WTC11 (cell line): ENCODE results near the gene MYO9A. TPM values are rescaled to one million over a fixed set of nuclear protein-coding genes. Genes with fewer than 3 reads are reported as not detected.

Experiments
- ATAC-seq: fragments of 200-7000 bp; cut with Tn5 transposase; 2 replicates; pipeline ENCODE4 v1.10.0; 2021; ENCODE audit warnings: mild to moderate bottlenecking, moderate library complexity
- CTCF ChIA-PET: fragments of 300-600 bp; sonication (Branson Sonifier 250); formaldehyde crosslinking; loops from one replicate; lab custom pipeline; 2021; ENCODE audit warnings: antibody characterized with exemption; lab: Charles Lee
- POLR2A ChIA-PET: fragments of 350-600 bp; sonication (Branson Sonifier 250); formaldehyde crosslinking; loops from one replicate; lab custom pipeline; 2021; ENCODE audit warnings: antibody characterized with exemption; lab: Charles Lee
- DNase-seq: peaks from one replicate; pipeline ENCODE4 v3.0.0; 2021; ENCODE audit warnings: low spot score
- H3K27ac Mint-ChIP-seq: 2 replicates; pipeline ENCODE4 v1.8.0; 2021; ENCODE audit warnings: mixed read lengths
- H3K27me3 Mint-ChIP-seq: 2 replicates; pipeline ENCODE4 v1.8.0; 2021; ENCODE audit warnings: low read depth, mild to moderate bottlenecking, moderate library complexity, mixed read lengths
- H3K36me3 Mint-ChIP-seq: 2 replicates; pipeline ENCODE4 v1.8.0; 2021; ENCODE audit warnings: mixed read lengths
- H3K4me1 Mint-ChIP-seq: 2 replicates; pipeline ENCODE4 v1.8.0; 2022; ENCODE audit warnings: mixed read lengths
- H3K4me3 Mint-ChIP-seq: 2 replicates; pipeline ENCODE4 v1.8.0; 2021; ENCODE audit warnings: mild to moderate bottlenecking, moderate library complexity, mixed read lengths
- H3K9me3 Mint-ChIP-seq: 2 replicates; pipeline ENCODE4 v1.8.0; 2021; ENCODE audit warnings: mixed read lengths
- CREM ChIP-seq: sonication (generic); formaldehyde crosslinking; IDR thresholded peaks from 2 replicates; pipeline ENCODE4 v1.8.1; 2022; ENCODE audit warnings: mild to moderate bottlenecking, missing genetic modification reagents, moderate library complexity
- EMX1 ChIP-seq: fragments of 250-450 bp; sonication (Bioruptor Pico); IDR thresholded peaks from 2 replicates; pipeline ENCODE4 v1.8.0; 2021; ENCODE audit warnings: mild to moderate bottlenecking
- FOXP1 ChIP-seq: sonication (generic); formaldehyde crosslinking; IDR thresholded peaks from 2 replicates; pipeline ENCODE4 v1.8.0; 2022; ENCODE audit warnings: missing genetic modification reagents, mild to moderate bottlenecking, moderate library complexity, borderline replicate concordance
- HMGA2 ChIP-seq: fragments of 250-450 bp; sonication (Bioruptor Pico); IDR thresholded peaks from 2 replicates; pipeline ENCODE4 v1.4.0; 2021; ENCODE audit warnings: mild to moderate bottlenecking, moderate library complexity
- IRF2 ChIP-seq: sonication (generic); formaldehyde crosslinking; IDR thresholded peaks from 2 replicates; pipeline ENCODE4 v1.8.0; 2022; ENCODE audit warnings: low read depth, missing genetic modification reagents, borderline replicate concordance
- JAZF1 ChIP-seq: fragments of 250-450 bp; sonication (Bioruptor Pico); IDR thresholded peaks from 2 replicates; pipeline ENCODE4 v1.9.0; 2021; ENCODE audit warnings: moderate library complexity, mild to moderate bottlenecking, inconsistent platforms
- NFATC4 ChIP-seq: fragments of 250-450 bp; sonication (Bioruptor Pico); IDR thresholded peaks from 2 replicates; pipeline ENCODE4 v1.9.0; 2021; ENCODE audit warnings: mild to moderate bottlenecking
- TEAD1 ChIP-seq: sonication (generic); formaldehyde crosslinking; IDR thresholded peaks from 2 replicates; pipeline ENCODE4 v1.8.0; 2022; ENCODE audit warnings: mild to moderate bottlenecking, missing genetic modification reagents
- TP53 ChIP-seq: sonication (generic); formaldehyde crosslinking; IDR thresholded peaks from 2 replicates; pipeline ENCODE4 v1.8.1; 2023; ENCODE audit warnings: mild to moderate bottlenecking, missing genetic modification reagents
- ZNF219 ChIP-seq: sonication (generic); formaldehyde crosslinking; IDR thresholded peaks from 2 replicates; pipeline ENCODE4 v1.8.0; 2023; ENCODE audit warnings: missing genetic modification reagents, mild to moderate bottlenecking, borderline replicate concordance
- ZNF232 ChIP-seq: sonication (generic); formaldehyde crosslinking; IDR thresholded peaks from 2 replicates; pipeline ENCODE4 v1.8.0; 2022; ENCODE audit warnings: mild to moderate bottlenecking, missing genetic modification reagents
- ZNF263 ChIP-seq: sonication (generic); formaldehyde crosslinking; IDR thresholded peaks from 2 replicates; pipeline ENCODE4 v1.8.1; 2022; ENCODE audit warnings: low read depth, mild to moderate bottlenecking, moderate library complexity, missing genetic modification reagents
- ZNF317 ChIP-seq: sonication (generic); formaldehyde crosslinking; IDR thresholded peaks from 2 replicates; pipeline ENCODE4 v1.8.1; 2023; ENCODE audit warnings: low read depth, mild to moderate bottlenecking, moderate library complexity, missing genetic modification reagents, borderline replicate concordance
- ZNF671 ChIP-seq: fragments of 250-450 bp; sonication (Bioruptor Pico); IDR thresholded peaks from 2 replicates; pipeline ENCODE4 v1.8.0; 2021; ENCODE audit warnings: mild to moderate bottlenecking
- total RNA-seq: library from RNA; stranded (reverse); gene quantifications from 3 replicates; pipeline ENCODE4 v1.2.3, GENCODE V29; 2021
- TF ChIP-seq, protein P1 (sequence below): sonication (generic); formaldehyde crosslinking; IDR thresholded peaks from 2 replicates; pipeline ENCODE4 v1.8.0; 2022; ENCODE audit warnings: mild to moderate bottlenecking, missing genetic modification reagents
- TF ChIP-seq, protein P2 (sequence below): fragments of 250-450 bp; sonication (Bioruptor Pico); conservative IDR thresholded peaks from 2 replicates; pipeline ENCODE4 v1.9.0; 2021; ENCODE audit warnings: mild to moderate bottlenecking
- TF ChIP-seq, protein P3 (sequence below): fragments of 200-600 bp; IDR thresholded peaks from 2 replicates; pipeline ENCODE4 v1.8.0; 2022; ENCODE audit warnings: antibody characterized with exemption
- TF ChIP-seq, protein P4 (sequence below): sonication (generic); formaldehyde crosslinking; conservative IDR thresholded peaks from 2 replicates; pipeline ENCODE4 v1.8.1; 2023; ENCODE audit warnings: mild to moderate bottlenecking, low read depth, missing genetic modification reagents, moderate library complexity
- TF ChIP-seq, protein P5 (sequence below): sonication (generic); formaldehyde crosslinking; IDR thresholded peaks from 2 replicates; pipeline ENCODE4 v1.8.0; 2023; ENCODE audit warnings: missing genetic modification reagents
- TF ChIP-seq, protein P6 (sequence below): sonication (generic); formaldehyde crosslinking; IDR thresholded peaks from 2 replicates; pipeline ENCODE4 v1.8.1; 2022; ENCODE audit warnings: mild to moderate bottlenecking, moderate library complexity, missing genetic modification reagents

MYO9A gene
- total RNA-seq, 1 experiment from 2014 or later = 23.5 TPM

DNA sequence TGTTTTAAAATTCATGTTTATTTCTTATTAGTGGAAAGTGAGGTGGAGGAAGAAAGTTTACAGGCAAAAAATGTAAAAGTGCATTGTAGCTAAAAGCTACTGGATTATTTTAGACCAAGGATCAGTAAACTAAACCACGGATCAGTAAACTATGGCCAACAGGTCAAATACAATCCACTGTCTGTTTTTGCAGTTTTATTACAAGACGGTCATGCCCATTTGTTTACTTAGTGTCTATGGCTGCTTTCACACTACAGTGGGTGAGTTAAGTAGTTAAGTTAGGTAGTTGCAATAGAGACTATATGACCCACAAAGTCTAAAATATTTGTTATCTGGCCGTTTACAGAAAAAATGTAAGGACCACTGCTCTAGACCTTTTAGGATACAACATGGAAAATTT lies 225.6 kb downstream of the MYO9A start (continued):
- TF ChIP-seq CREM (CRISPR knock-in tag) (no peak), EMX1 (no peak), ZNF263 (CRISPR knock-in tag) (no peak), ZNF671 (CRISPR knock-in tag) (no peak), TEAD1 (no peak), FOXP1 (CRISPR knock-in tag) (no peak), NFATC4 (CRISPR knock-in tag) (no peak)
- TF ChIP-seq, protein P1, sequence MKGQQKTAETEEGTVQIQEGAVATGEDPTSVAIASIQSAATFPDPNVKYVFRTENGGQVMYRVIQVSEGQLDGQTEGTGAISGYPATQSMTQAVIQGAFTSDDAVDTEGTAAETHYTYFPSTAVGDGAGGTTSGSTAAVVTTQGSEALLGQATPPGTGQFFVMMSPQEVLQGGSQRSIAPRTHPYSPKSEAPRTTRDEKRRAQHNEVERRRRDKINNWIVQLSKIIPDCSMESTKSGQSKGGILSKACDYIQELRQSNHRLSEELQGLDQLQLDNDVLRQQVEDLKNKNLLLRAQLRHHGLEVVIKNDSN (CRISPR knock-in tag) = no peak
- TF ChIP-seq, protein P2, sequence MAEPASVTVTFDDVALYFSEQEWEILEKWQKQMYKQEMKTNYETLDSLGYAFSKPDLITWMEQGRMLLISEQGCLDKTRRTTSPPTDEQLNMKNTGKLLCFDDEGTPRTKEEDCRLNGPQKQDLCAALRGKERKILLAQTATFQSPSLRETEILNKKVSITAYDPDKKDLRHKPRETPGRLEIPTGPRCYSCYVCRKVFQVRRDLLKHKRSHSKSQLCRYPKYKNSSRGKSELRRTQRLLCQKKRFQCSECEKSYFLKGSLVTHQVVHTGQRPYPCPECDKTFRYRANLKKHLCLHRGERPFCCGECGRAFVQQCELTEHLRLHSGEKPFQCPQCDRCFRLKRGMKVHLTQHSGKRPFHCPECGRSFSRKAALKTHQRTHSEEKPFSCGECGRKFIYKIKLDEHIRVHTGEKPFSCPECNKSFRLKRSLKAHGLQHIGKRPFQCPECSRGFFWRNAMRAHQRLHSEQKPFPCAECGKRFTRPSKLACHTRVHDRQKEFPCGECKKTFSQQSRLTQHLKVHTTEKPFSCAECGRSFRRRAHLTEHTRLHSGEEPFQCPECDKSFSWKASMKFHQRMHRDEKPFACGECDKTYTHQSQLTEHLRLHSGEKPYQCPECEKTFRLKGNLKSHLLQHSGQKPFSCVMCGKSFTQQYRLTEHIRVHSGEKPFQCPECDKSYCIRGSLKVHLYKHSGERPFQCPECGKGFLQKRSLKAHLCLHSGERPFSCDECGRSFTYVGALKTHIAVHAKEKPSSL (CRISPR knock-in tag) = no peak
- TF ChIP-seq, all 79 proteins: peak for 0

DNA sequence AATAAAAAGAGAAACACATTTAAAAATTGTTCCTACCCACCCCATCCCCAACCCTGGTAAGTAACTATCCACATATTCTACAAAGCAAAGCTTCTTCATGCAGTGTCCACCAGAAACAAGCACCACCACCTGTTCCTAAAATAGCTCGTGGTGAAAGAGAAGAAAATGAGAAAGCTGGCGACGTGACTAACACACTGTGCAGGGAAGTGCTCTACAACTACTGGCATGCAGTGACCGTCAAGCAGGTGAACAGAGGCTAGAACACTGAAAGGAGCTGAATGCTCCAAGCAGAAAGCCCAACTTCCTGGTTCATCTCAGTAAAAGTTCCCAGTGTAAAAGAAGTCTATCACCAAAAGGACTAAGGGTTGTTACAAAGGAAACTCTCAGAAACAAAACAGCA lies 226.9 kb downstream of the MYO9A start:
- H3K27me3 Mint-ChIP-seq = no peaks in the 10 kb centered on the region
- H3K36me3 Mint-ChIP-seq = no peaks in the 10 kb centered on the region; the same call in 1 of the 2 replicates
- H3K9me3 Mint-ChIP-seq = no peaks in the 10 kb centered on the region
- ChIA-PET POLR2A (interaction anchor here (0.7 kb wide), 1 partner anchor 337 kb away, joined by 3 read pairs; no protein-coding TSS in a partner anchor), CTCF (interaction anchor here (0.8 kb wide), 1 partner anchor 139 kb away, joined by 3 read pairs; no protein-coding TSS in a partner anchor)
- H3K27ac Mint-ChIP-seq = no peak overlapping the region
- DNase-seq (no peak), ATAC-seq (no peak)
- TF ChIP-seq ZNF219 (CRISPR knock-in tag) = no peak
- TF ChIP-seq, protein P3, sequence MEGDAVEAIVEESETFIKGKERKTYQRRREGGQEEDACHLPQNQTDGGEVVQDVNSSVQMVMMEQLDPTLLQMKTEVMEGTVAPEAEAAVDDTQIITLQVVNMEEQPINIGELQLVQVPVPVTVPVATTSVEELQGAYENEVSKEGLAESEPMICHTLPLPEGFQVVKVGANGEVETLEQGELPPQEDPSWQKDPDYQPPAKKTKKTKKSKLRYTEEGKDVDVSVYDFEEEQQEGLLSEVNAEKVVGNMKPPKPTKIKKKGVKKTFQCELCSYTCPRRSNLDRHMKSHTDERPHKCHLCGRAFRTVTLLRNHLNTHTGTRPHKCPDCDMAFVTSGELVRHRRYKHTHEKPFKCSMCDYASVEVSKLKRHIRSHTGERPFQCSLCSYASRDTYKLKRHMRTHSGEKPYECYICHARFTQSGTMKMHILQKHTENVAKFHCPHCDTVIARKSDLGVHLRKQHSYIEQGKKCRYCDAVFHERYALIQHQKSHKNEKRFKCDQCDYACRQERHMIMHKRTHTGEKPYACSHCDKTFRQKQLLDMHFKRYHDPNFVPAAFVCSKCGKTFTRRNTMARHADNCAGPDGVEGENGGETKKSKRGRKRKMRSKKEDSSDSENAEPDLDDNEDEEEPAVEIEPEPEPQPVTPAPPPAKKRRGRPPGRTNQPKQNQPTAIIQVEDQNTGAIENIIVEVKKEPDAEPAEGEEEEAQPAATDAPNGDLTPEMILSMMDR = no peak
- no peak for TF ChIP-seq IRF2 (CRISPR knock-in tag)
- TF ChIP-seq TP53 (CRISPR knock-in tag) = no peak
- no peak for TF ChIP-seq CREM (CRISPR knock-in tag)
- TF ChIP-seq ZNF317 (CRISPR knock-in tag) = no peak
- TF ChIP-seq ZNF232 (CRISPR knock-in tag) = no peak
- TF ChIP-seq, protein P4, sequence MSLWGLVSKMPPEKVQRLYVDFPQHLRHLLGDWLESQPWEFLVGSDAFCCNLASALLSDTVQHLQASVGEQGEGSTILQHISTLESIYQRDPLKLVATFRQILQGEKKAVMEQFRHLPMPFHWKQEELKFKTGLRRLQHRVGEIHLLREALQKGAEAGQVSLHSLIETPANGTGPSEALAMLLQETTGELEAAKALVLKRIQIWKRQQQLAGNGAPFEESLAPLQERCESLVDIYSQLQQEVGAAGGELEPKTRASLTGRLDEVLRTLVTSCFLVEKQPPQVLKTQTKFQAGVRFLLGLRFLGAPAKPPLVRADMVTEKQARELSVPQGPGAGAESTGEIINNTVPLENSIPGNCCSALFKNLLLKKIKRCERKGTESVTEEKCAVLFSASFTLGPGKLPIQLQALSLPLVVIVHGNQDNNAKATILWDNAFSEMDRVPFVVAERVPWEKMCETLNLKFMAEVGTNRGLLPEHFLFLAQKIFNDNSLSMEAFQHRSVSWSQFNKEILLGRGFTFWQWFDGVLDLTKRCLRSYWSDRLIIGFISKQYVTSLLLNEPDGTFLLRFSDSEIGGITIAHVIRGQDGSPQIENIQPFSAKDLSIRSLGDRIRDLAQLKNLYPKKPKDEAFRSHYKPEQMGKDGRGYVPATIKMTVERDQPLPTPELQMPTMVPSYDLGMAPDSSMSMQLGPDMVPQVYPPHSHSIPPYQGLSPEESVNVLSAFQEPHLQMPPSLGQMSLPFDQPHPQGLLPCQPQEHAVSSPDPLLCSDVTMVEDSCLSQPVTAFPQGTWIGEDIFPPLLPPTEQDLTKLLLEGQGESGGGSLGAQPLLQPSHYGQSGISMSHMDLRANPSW (CRISPR knock-in tag) = no peak
- TF ChIP-seq FOXP1 (CRISPR knock-in tag) = no peak
- TF ChIP-seq JAZF1 = no peak
- TF ChIP-seq, protein P5, sequence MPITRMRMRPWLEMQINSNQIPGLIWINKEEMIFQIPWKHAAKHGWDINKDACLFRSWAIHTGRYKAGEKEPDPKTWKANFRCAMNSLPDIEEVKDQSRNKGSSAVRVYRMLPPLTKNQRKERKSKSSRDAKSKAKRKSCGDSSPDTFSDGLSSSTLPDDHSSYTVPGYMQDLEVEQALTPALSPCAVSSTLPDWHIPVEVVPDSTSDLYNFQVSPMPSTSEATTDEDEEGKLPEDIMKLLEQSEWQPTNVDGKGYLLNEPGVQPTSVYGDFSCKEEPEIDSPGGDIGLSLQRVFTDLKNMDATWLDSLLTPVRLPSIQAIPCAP (CRISPR knock-in tag) = no peak
- TF ChIP-seq, protein P6, sequence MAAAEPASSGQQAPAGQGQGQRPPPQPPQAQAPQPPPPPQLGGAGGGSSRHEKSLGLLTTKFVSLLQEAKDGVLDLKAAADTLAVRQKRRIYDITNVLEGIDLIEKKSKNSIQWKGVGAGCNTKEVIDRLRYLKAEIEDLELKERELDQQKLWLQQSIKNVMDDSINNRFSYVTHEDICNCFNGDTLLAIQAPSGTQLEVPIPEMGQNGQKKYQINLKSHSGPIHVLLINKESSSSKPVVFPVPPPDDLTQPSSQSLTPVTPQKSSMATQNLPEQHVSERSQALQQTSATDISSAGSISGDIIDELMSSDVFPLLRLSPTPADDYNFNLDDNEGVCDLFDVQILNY (CRISPR knock-in tag) = no peak
- TF ChIP-seq HMGA2 = no peak
- no peak for TF ChIP-seq NFATC4 (CRISPR knock-in tag)
- 0 out of 2 replicates have a peak, but pooled peaks cover under 1% of the 10 kb centered on the region for H3K4me1 Mint-ChIP-seq
- H3K4me3 Mint-ChIP-seq = no peak overlapping the region
